K562 (cell line): ENCODE data around the gene LCN15. TPM values are rescaled to one million over a fixed set of nuclear protein-coding genes. Genes with fewer than 3 reads are reported as not detected.

Source experiments
- ATAC-seq: fragments of 200-7000 bp; cut with Tn5 transposase; 3 replicates; pipeline ENCODE4 v1.9.1; 2020; ENCODE audit warnings: moderate library complexity
- BruUV-seq: library from RNA; stranded (reverse); fragments of 400-500 nt; replicated peaks from 2 replicates; lab custom pipeline; 2021; lab: Mats Ljungman, UMichigan
- CTCF ChIA-PET: fragments of 300-600 bp; formaldehyde crosslinking; extraction: SDS; loops from one replicate; lab custom pipeline; 2021; ENCODE audit warnings: low intra/inter-chr PET ratio; lab: Yijun Ruan, JAX
- POLR2A ChIA-PET: fragments of 300-600, 350-650 bp; sonication (Branson Sonifier 250); formaldehyde crosslinking; extraction: SDS; loops from one replicate; lab custom pipeline; 2021; ENCODE audit warnings: antibody characterized with exemption, inconsistent platforms; lab: Yijun Ruan, JAX
- DNase-seq, 4 experiments: peaks; one replicate each; pipeline versions ENCODE4 v3.0.0 to v3.0.0-alpha.2; 2011 to 2018; ENCODE audit warnings: low spot score in 3 of 4, mixed read lengths in 3 of 4; ENCODE audit errors: extremely low read depth in 1 of 4
- FAIRE-seq: peaks from 2 replicates; lab custom pipeline; 2011; peaks lifted over from hg19 to GRCh38; lab: Jason Lieb, UNC
- H2AFZ ChIP-seq: 2 replicates; pipeline ENCODE4 v1.6.0; 2011; ENCODE audit warnings: low read depth, low read length, control low read depth, inconsistent platforms
- H3K27ac ChIP-seq: fragments of 200-600 bp; 3 replicates; pipeline ENCODE4 v1.8.0; 2011; ENCODE audit warnings: low read depth, mild to moderate bottlenecking, control low read depth, inconsistent platforms, low read length, moderate library complexity, mixed read lengths; ENCODE audit errors: extremely low read depth
- H3K27me3 ChIP-seq, 2 experiments: fragments of 300-600 bp in 1 of 2; 2 replicates in 1 of 2; 3 replicates in 1 of 2; pipeline versions ENCODE4 v1.6.0 to v1.8.0; 2011; ENCODE audit warnings: inconsistent platforms in 2 of 2, low read length in 2 of 2, mild to moderate bottlenecking in 1 of 2, mixed read lengths in 1 of 2, moderate library complexity in 1 of 2; ENCODE audit not compliant: control insufficient read depth in 2 of 2, insufficient read depth in 2 of 2
- H3K36me3 ChIP-seq: fragments of 300-600 bp; 3 replicates; pipeline ENCODE4 v1.8.0; 2011; ENCODE audit warnings: mild to moderate bottlenecking, low read length, inconsistent platforms; ENCODE audit not compliant: control insufficient read depth, insufficient read depth
- H3K4me1 ChIP-seq, 2 experiments: fragments of 200-600 bp in 1 of 2; replicated peaks in 1 of 2; 2 replicates in 1 of 2; 3 replicates in 1 of 2; pipeline versions ENCODE4 v1.5.1 to v1.8.0; 2011; ENCODE audit warnings: inconsistent platforms in 2 of 2, low read length in 2 of 2, mild to moderate bottlenecking in 1 of 2, mixed read lengths in 1 of 2, moderate library complexity in 1 of 2; ENCODE audit not compliant: control insufficient read depth in 2 of 2, insufficient read depth in 2 of 2
- H3K4me2 ChIP-seq: 2 replicates; pipeline ENCODE4 v1.6.1; 2011; ENCODE audit warnings: low read length, control low read depth, inconsistent platforms, mixed read lengths; ENCODE audit not compliant: insufficient read depth
- H3K4me3 ChIP-seq: fragments of 200-600 bp; sonication (generic), shearing (Covaris generic); 2 replicates; pipeline ENCODE4 v1.5.1; 2016; ENCODE audit warnings: control low read depth, inconsistent platforms
- H3K79me2 ChIP-seq: fragments of 200-600 bp; 3 replicates; pipeline ENCODE4 v1.8.0; 2011; ENCODE audit warnings: low read length, inconsistent platforms; ENCODE audit not compliant: control insufficient read depth, insufficient read depth
- H3K9ac ChIP-seq, 2 experiments: 2 replicates each; pipeline versions ENCODE4 v1.6.0 to v1.6.1; 2011; ENCODE audit warnings: low read depth in 2 of 2, low read length in 2 of 2, control low read depth in 1 of 2, inconsistent platforms in 1 of 2, mild to moderate bottlenecking in 1 of 2, mixed read lengths in 1 of 2; ENCODE audit not compliant: insufficient read depth in 1 of 2
- H3K9me1 ChIP-seq: one replicate; pipeline ENCODE4 v1.6.0; 2011; ENCODE audit warnings: inconsistent platforms, mild to moderate bottlenecking, low read length, moderate library complexity; ENCODE audit not compliant: control insufficient read depth, insufficient read depth
- H3K9me3 ChIP-seq: replicated peaks from 2 replicates; pipeline ENCODE4 v1.5.1; 2011; ENCODE audit warnings: low read depth, low read length, inconsistent platforms; ENCODE audit not compliant: control insufficient read depth, insufficient read depth
- H4K20me1 ChIP-seq: replicated peaks from 2 replicates; pipeline ENCODE4 v1.6.1; 2011; ENCODE audit warnings: low read length, inconsistent platforms, mixed read lengths; ENCODE audit not compliant: control insufficient read depth, insufficient read depth
- CREB3 ChIP-seq: fragments of 450-650 bp; conservative IDR thresholded peaks from 2 replicates; pipeline ENCODE4 v1.6.1; 2016; ENCODE audit warnings: missing genetic modification characterization, low read depth, mild to moderate bottlenecking, missing compliant biosample characterization, moderate library complexity
- FOS ChIP-seq: IDR thresholded peaks from 3 replicates; pipeline ENCODE4 v1.6.1; 2011; ENCODE audit not compliant: insufficient read length; ENCODE audit errors: extremely low read depth
- KDM2B ChIP-seq: fragments of 250-450 bp; sonication (Bioruptor Pico); IDR thresholded peaks from 2 replicates; pipeline ENCODE4 v1.8.0; 2021; ENCODE audit warnings: mild to moderate bottlenecking, moderate library complexity
- NCOA6 ChIP-seq: fragments of 450-650 bp; IDR thresholded peaks from 2 replicates; pipeline ENCODE4 v1.6.1; 2017; ENCODE audit warnings: mild to moderate bottlenecking
- PHTF2 ChIP-seq: fragments of 250-450 bp; sonication (Bioruptor Pico); IDR thresholded peaks from 2 replicates; pipeline ENCODE4 v1.5.0; 2021; ENCODE audit warnings: mild to moderate bottlenecking
- RBM17 ChIP-seq: fragments of 200-400 bp; formaldehyde crosslinking; IDR thresholded peaks from 2 replicates; pipeline ENCODE4 v1.6.1; 2017; ENCODE audit warnings: low read depth, mild to moderate bottlenecking, low read length, borderline replicate concordance
- RBM25 ChIP-seq: fragments of 200-400 bp; formaldehyde crosslinking; IDR thresholded peaks from 2 replicates; pipeline ENCODE4 v1.6.1; 2018; ENCODE audit warnings: low read length, low read depth, moderate library complexity; ENCODE audit not compliant: severe bottlenecking
- SRSF1 ChIP-seq: fragments of 200-400 bp; formaldehyde crosslinking; IDR thresholded peaks from 2 replicates; pipeline ENCODE4 v1.6.1; 2017; ENCODE audit warnings: mild to moderate bottlenecking, low read depth, low read length, moderate library complexity
- TAL1 ChIP-seq: fragments of 450-650 bp; IDR thresholded peaks from 2 replicates; pipeline ENCODE4 v1.6.1; 2016; ENCODE audit warnings: mild to moderate bottlenecking
- TFE3 ChIP-seq: fragments of 450-650 bp; formaldehyde crosslinking; IDR thresholded peaks from 2 replicates; pipeline ENCODE4 v1.4.0; 2020; ENCODE audit warnings: mild to moderate bottlenecking, mixed read lengths
- ZBTB43 ChIP-seq: sonication (generic); formaldehyde crosslinking; IDR thresholded peaks from 2 replicates; pipeline ENCODE4 v1.8.0; 2023; ENCODE audit warnings: mild to moderate bottlenecking, missing genetic modification reagents
- ZC3H11A ChIP-seq: IDR thresholded peaks from 2 replicates; pipeline ENCODE4 v1.6.1; 2012; ENCODE audit warnings: low read depth, low read length, improper control_type of control experiment
- ZEB2 ChIP-seq: fragments of 450-650 bp; IDR thresholded peaks from 2 replicates; pipeline ENCODE4 v1.6.1; 2016
- ZNF395 ChIP-seq: fragments of 200-800 bp; sonication (Bioruptor generic); IDR thresholded peaks from 2 replicates; pipeline ENCODE4 v1.6.1; 2017; ENCODE audit warnings: missing genetic modification characterization, missing compliant biosample characterization
- ZNF668 ChIP-seq: fragments of 250-450 bp; sonication (Bioruptor Pico); IDR thresholded peaks from 2 replicates; pipeline ENCODE4 v1.8.0; 2022; ENCODE audit warnings: mild to moderate bottlenecking, inconsistent platforms
- WGBS: fragments of 100-300 bp; shearing (Covaris generic); methylation state at CpG from one replicate; pipeline ENCODE4 v1.1.6; 2016; ENCODE audit warnings: low coverage, mixed read lengths; ENCODE audit not compliant: insufficient coverage; ENCODE audit errors: missing lambda C conversion rate; 5-methylcytosine and 5-hydroxymethylcytosine counted together
- in situ Hi-C: fragments of 300-500 bp; cut with MboI; formaldehyde crosslinking; loops from 4 replicates; pipeline ENCODE4 v1.15.0; 2018; ENCODE audit warnings: inconsistent platforms, mixed read lengths
- intact Hi-C: fragments of 100-400 bp; cut with micrococcal nuclease; formaldehyde crosslinking; loops from 2 replicates; pipeline ENCODE4 v1.14.2; 2022
- polyA plus RNA-seq, 8 experiments: library from polyadenylated mRNA; depleted of rRNA in 4 of 8; stranded (reverse) in 5 of 8; unstranded in 3 of 8; fragments of >200 nt; fragmentation: Nextera tagmentation in 2 of 8; fragmentation: Illumina TruSeq in 1 of 8; extraction: Ambion mirVana in 2 of 8; extraction: Trizol in 1 of 8; gene quantifications; 2 replicates each; pipeline versions ENCODE4 v1.2.1 to v1.2.3, GENCODE V29; 2011 to 2014; ENCODE audit warnings: inconsistent platforms in 1 of 8, missing spikeins in 1 of 8
- total RNA-seq, 7 experiments: library from RNA; depleted of rRNA in 6 of 7; stranded (reverse); fragments of >200 nt in 6 of 7; fragmentation: Illumina TruSeq in 2 of 7; extraction: Trizol in 2 of 7; gene quantifications; 2 replicates each; pipeline versions ENCODE4 v1.2.1 to v1.2.3, GENCODE V29; 2011 to 2021; ENCODE audit warnings: low replicate concordance in 1 of 7

Gene LCN15
- total and polyA plus RNA-seq, 9 of the 15 experiments (the other 6 are each of a cell fraction or from before 2014, with no cell fraction given) = 0.66 TPM; not detected in 8

GRCh38 chr9:136732444-136733178, 31.7 kb downstream of the LCN15 start (continued):
- TF ChIP-seq TFE3 (CRISPR knock-in tag) = peak; percentile 51

- TF ChIP-seq TAL1 (no peak), SRSF1 (no peak), NCOA6 (no peak), ZBTB43 (no peak), ZEB2 (no peak), RBM17 (no peak), ZC3H11A (no peak), FOS (no peak), ZNF668 (CRISPR knock-in tag) (no peak), ZNF395 (CRISPR knock-in tag) (no peak), PHTF2 (CRISPR knock-in tag) (no peak), CREB3 (tag) (no peak), KDM2B (no peak), RBM25 (no peak)
- H3K9me3 ChIP-seq = no peaks in the 10 kb centered on the region
- H3K4me2 ChIP-seq = peak overlapping the region; percentile 95
- H4K20me1 ChIP-seq = peaks cover 23% of the 10 kb centered on the region
- FAIRE-seq (no peak), DNase-seq (no peak), ATAC-seq (no peak)
- H3K79me2 ChIP-seq = peaks cover 63% of the 10 kb centered on the region
- H3K9ac ChIP-seq = peak overlapping the region; percentile 90 to 100; a peak in 3 of 4 replicates
- ChIA-PET POLR2A (interaction anchor here (0.6 to 5.3 kb wide), 12 partner anchors 9 to 543 kb away, joined by 3 to 44 read pairs (median 8); partner anchors contain the start of genes DIPK1B, LCN10, LCN6 and LCN8), CTCF (no interaction called here)
- peaks cover 38% of the 10 kb centered on the region for H3K36me3 ChIP-seq
- no TSS peak for BruUV-seq
- 92% methylated on average over 8 of the region's 8 CpGs for WGBS
- H3K9me1 ChIP-seq = peaks cover 8% of the 10 kb centered on the region
- no peak overlapping the region for H2AFZ ChIP-seq
- H3K27ac ChIP-seq = no peak overlapping the region
- H3K4me1 ChIP-seq = peaks cover 29 to 69% of the 10 kb centered on the region in 2 experiments; a peak in 4 of 5 replicates
- in situ Hi-C loops (no loop called here), intact Hi-C loops (no loop called here)
- no peaks in the 10 kb centered on the region for H3K27me3 ChIP-seq
- H3K4me3 ChIP-seq = peak overlapping the region; percentile 67; the same call in 1 of the 2 replicates
These were observed 34.4 kb downstream of the LCN15 start for GRCh38 chr9:136729926-136730325.
